Measurements from ENCODE around the gene POLR2J.

- TF ChIP-seq CHD1 (IDR thresholded peaks at IDR 0.05; ENCODE audit: low read depth, low read length) (no peak), KAT2A (conservative IDR thresholded peaks at IDR 0.05; ENCODE audit: control insufficient read depth, low read depth, low read length) (no peak), ZNF217 (IDR thresholded peaks at IDR 0.05) (no peak), SPI1 (IDR thresholded peaks at IDR 0.05; ENCODE audit: borderline replicate concordance, insufficient read depth, low read depth, low read length) (no peak), POLR2AphosphoS5 (IDR thresholded peaks at IDR 0.05; ENCODE audit: low read length) (no peak), REST (IDR thresholded peaks at IDR 0.05; ENCODE audit: low read depth, low read length) (no peak), MAX (IDR thresholded peaks at IDR 0.05; ENCODE audit: low read depth, low read length) (no peak)
Observed at GRCh38 chr7:102463841-102464576, 14.7 kb downstream of the POLR2J start.
